ENCODE data around the gene STIP1.

The STIP1 gene

GRCh38 chr11:64239662-64240434 is 53.9 kb downstream of the STIP1 start:
- Histone ChIP-seq H3K27ac (peak overlapping the region; percentile 99), H3K9ac (no peak overlapping the region), H3K36me3 (ENCODE audit: control insufficient read depth, insufficient read depth, low read length) (no peaks in the 10 kb centered on the region), H3K4me3 (ENCODE audit: low read depth, low read length) (peak overlapping the region; percentile 79), H3K27me3 (ENCODE audit: control insufficient read depth, insufficient read depth, low read length) (no peaks in the 10 kb centered on the region), H3K4me2 (ENCODE audit: low read length) (peak overlapping the region; percentile 97), H3K4me1 (peaks cover 12% of the 10 kb centered on the region), H3K9me3 (ENCODE audit: control insufficient read depth, low read length) (no peaks in the 10 kb centered on the region), H3K79me2 (no peaks in the 10 kb centered on the region), H2AFZ (peak overlapping the region; percentile 78)
- TF ChIP-seq CTCF (IDR thresholded peaks at IDR 0.05) = no peak

- H3K4me2 ChIP-seq (ENCODE audit: low read length) = peak within 1 kb of the TSS; percentile 97
- peak within 1 kb of the TSS; percentile 99 for H3K27ac ChIP-seq
- H3K4me3 ChIP-seq (ENCODE audit: low read depth, low read length) = peak within 1 kb of the TSS; percentile 79
- H3K9ac ChIP-seq = peak within 1 kb of the TSS; percentile 53
- H3K27me3 ChIP-seq (ENCODE audit: control insufficient read depth, insufficient read depth, low read length) = no peaks in the 10 kb centered on the region
- no peaks in the 10 kb centered on the region for H3K9me3 ChIP-seq (ENCODE audit: control insufficient read depth, low read length)
- H3K79me2 ChIP-seq = no peaks in the 10 kb centered on the region
- H2AFZ ChIP-seq = peak within 1 kb of the TSS; percentile 78
- peaks cover 12% of the 10 kb centered on the region for H3K4me1 ChIP-seq
- no peak for TF ChIP-seq CTCF (IDR thresholded peaks at IDR 0.05)
- H3K36me3 ChIP-seq (ENCODE audit: control insufficient read depth, insufficient read depth, low read length) = no peaks in the 10 kb centered on the region
Observed at GRCh38 chr11:64240435-64241240, 54.7 kb downstream of the STIP1 start, which contains the start of gene FKBP2. Gene FKBP2 (plus strand): TSS chr11:64241095. CDS start chr11:64242388, 1,293 bp downstream.

- TF ChIP-seq CTCF (IDR thresholded peaks at IDR 0.05) = no peak
- peak overlapping the region; percentile 78 for H2AFZ ChIP-seq
- no peaks in the 10 kb centered on the region for H3K9me3 ChIP-seq (ENCODE audit: control insufficient read depth, low read length)
- peak overlapping the region; percentile 79 for H3K4me3 ChIP-seq (ENCODE audit: low read depth, low read length)
- H3K79me2 ChIP-seq = no peaks in the 10 kb centered on the region
- H3K4me1 ChIP-seq = peaks cover 12% of the 10 kb centered on the region
- no peak overlapping the region for H3K9ac ChIP-seq
- peak overlapping the region; percentile 99 for H3K27ac ChIP-seq
- H3K27me3 ChIP-seq (ENCODE audit: control insufficient read depth, insufficient read depth, low read length) = no peaks in the 10 kb centered on the region
- no peaks in the 10 kb centered on the region for H3K36me3 ChIP-seq (ENCODE audit: control insufficient read depth, insufficient read depth, low read length)
- peak overlapping the region; percentile 97 for H3K4me2 ChIP-seq (ENCODE audit: low read length)
Observed at GRCh38 chr11:64241241-64241490, 55.2 kb downstream of the STIP1 start.

GRCh38 chr11:64241491-64242374 is 55.8 kb downstream of the STIP1 start:
- Histone ChIP-seq H3K36me3 (ENCODE audit: control insufficient read depth, insufficient read depth, low read length) (no peaks in the 10 kb centered on the region), H3K4me2 (ENCODE audit: low read length) (peak overlapping the region; percentile 81), H2AFZ (peak overlapping the region; percentile 78), H3K9me3 (ENCODE audit: control insufficient read depth, low read length) (no peaks in the 10 kb centered on the region), H3K4me1 (peaks cover 12% of the 10 kb centered on the region), H3K4me3 (ENCODE audit: low read depth, low read length) (peak overlapping the region; percentile 79), H3K79me2 (no peaks in the 10 kb centered on the region), H3K27me3 (ENCODE audit: control insufficient read depth, insufficient read depth, low read length) (no peaks in the 10 kb centered on the region), H3K9ac (peak overlapping the region; percentile 53), H3K27ac (peak overlapping the region; percentile 99)
- TF ChIP-seq CTCF (IDR thresholded peaks at IDR 0.05) = no peak

Measured in parathyroid adenoma (tissue), 2 donors.